Small intestine (tissue), 7 donors: ENCODE measurements around the gene NCOA7. TPM values are rescaled to one million over a fixed set of nuclear protein-coding genes. Genes with fewer than 3 reads are reported as not detected.
A peak's percentile ranks its signal among the peaks of the same experiment; 100 is the strongest.

Experiments used
- DNase-seq, 2 donors: peaks; one replicate each; pipeline versions ENCODE4 v3.0.0 to v3.0.0-alpha.2; 2013
- FAIRE-seq: peaks from 2 replicates; lab custom pipeline; 2012; peaks lifted over from hg19 to GRCh38; lab: Jason Lieb, UNC
- H3K27ac ChIP-seq, 3 donors: one replicate each; pipeline ENCODE4 v1.5.1; 2013; ENCODE audit warnings: low read length in 2 of 3, mild to moderate bottlenecking in 2 of 3, control low read depth in 1 of 3, inconsistent platforms in 1 of 3, low read depth in 1 of 3, moderate library complexity in 1 of 3
- H3K27me3 ChIP-seq, 3 donors: one replicate each; pipeline ENCODE4 v1.6.1; 2013; ENCODE audit warnings: low read length in 3 of 3, inconsistent platforms in 1 of 3; ENCODE audit not compliant: control insufficient read depth in 3 of 3, insufficient read depth in 3 of 3
- H3K36me3 ChIP-seq, 3 donors: one replicate each; pipeline ENCODE4 v1.6.1; 2013; ENCODE audit warnings: low read length in 3 of 3, inconsistent platforms in 1 of 3, low read depth in 1 of 3, mild to moderate bottlenecking in 1 of 3, moderate library complexity in 1 of 3; ENCODE audit not compliant: control insufficient read depth in 3 of 3, insufficient read depth in 2 of 3
- H3K4me1 ChIP-seq, 3 donors: one replicate each; pipeline ENCODE4 v1.6.1; 2013; ENCODE audit warnings: low read length in 2 of 3, inconsistent platforms in 1 of 3, low read depth in 1 of 3, mild to moderate bottlenecking in 1 of 3, moderate library complexity in 1 of 3; ENCODE audit not compliant: control insufficient read depth in 3 of 3, insufficient read depth in 2 of 3
- H3K4me3 ChIP-seq, 3 donors: one replicate each; pipeline ENCODE4 v1.5.1; 2013; ENCODE audit warnings: low read length in 3 of 3, control low read depth in 1 of 3, inconsistent platforms in 1 of 3, low read depth in 1 of 3, mild to moderate bottlenecking in 1 of 3, moderate library complexity in 1 of 3
- H3K9me3 ChIP-seq, 2 donors: one replicate each; pipeline ENCODE4 v1.6.1; 2013; ENCODE audit warnings: low read depth in 1 of 2, low read length in 1 of 2; ENCODE audit not compliant: control insufficient read depth in 2 of 2, insufficient read depth in 1 of 2
- WGBS, 3 donors: extraction: QIAGEN DNeasy Blood & Tissue Kit; methylation state at CpG; one replicate each; pipeline ENCODE4 v1.1.7; 2013; 5-methylcytosine and 5-hydroxymethylcytosine counted together
- polyA plus RNA-seq, 4 donors: library from polyadenylated mRNA; stranded (reverse) in 3 of 4; unstranded in 1 of 4; fragments of 200-250 nt in 3 of 4; fragments of 120-200 nt in 1 of 4; gene quantifications; one replicate each; pipeline versions ENCODE4 v1.2.1 to v1.2.3, GENCODE V29; 2013
- donor health status: healthy with polysubstance abuse.
- donor health status: control.
- donor health status: control.
- donor health status: Bipolar disorder and iron deficiency.
- donor health status: healthy.

NCOA7 gene
- polyA plus RNA-seq, 4 donors = 10.7 to 51.0 (median 26.8) TPM

- FAIRE-seq (no peak), DNase-seq (no peak)
- H3K4me3 ChIP-seq = no peak overlapping the region
- H3K27ac ChIP-seq = no peak overlapping the region
- H3K27me3 ChIP-seq = peaks cover 0 to 60% (median 3%) of the 10 kb centered on the region in 3 donors
- H3K4me1 ChIP-seq = peaks cover 0 to 25% (median 4%) of the 10 kb centered on the region in 3 donors
- no peaks in the 10 kb centered on the region for H3K9me3 ChIP-seq
- 25 to 48% (median 36%) methylated on average over 6 of the region's 6 CpGs for WGBS, 3 donors
- no peaks in the 10 kb centered on the region for H3K36me3 ChIP-seq
These were observed 39.3 kb upstream of the NCOA7 start for GRCh38 chr6:125751334-125751916.

- peaks cover 0 to 51% (median 3%) of the 10 kb centered on the region in 3 donors for H3K27me3 ChIP-seq
- no peak overlapping the region for H3K27ac ChIP-seq
- peaks cover 0 to 17% (median 4%) of the 10 kb centered on the region in 3 donors for H3K4me1 ChIP-seq
- WGBS, 3 donors = 75 to 82% (median 79%) methylated on average over 2 of the region's 2 CpGs
- DNase-seq (no peak), FAIRE-seq (no peak)
- H3K36me3 ChIP-seq = no peaks in the 10 kb centered on the region
- H3K9me3 ChIP-seq = no peaks in the 10 kb centered on the region
- no peak overlapping the region for H3K4me3 ChIP-seq
These were observed 38.0 kb upstream of the NCOA7 start for GRCh38 chr6:125752773-125753172.

- H3K36me3 ChIP-seq = no peaks in the 10 kb centered on the region
- no peaks in the 10 kb centered on the region for H3K9me3 ChIP-seq
- DNase-seq = peak; percentile 15 to 24
- 35 to 44% (median 35%) methylated on average over 5 of the region's 5 CpGs for WGBS, 3 donors
- H3K4me1 ChIP-seq = peaks cover 0 to 15% (median 4%) of the 10 kb centered on the region in 3 donors
- H3K27me3 ChIP-seq = peaks cover 0 to 45% (median 3%) of the 10 kb centered on the region in 3 donors
- no peak overlapping the region for H3K4me3 ChIP-seq
- no peak overlapping the region for H3K27ac ChIP-seq
- no peak for FAIRE-seq
These were observed 37.4 kb upstream of the NCOA7 start for GRCh38 chr6:125753218-125753936.

- H3K27me3 ChIP-seq = peaks cover 0 to 45% (median 3%) of the 10 kb centered on the region in 3 donors
- DNase-seq (no peak), FAIRE-seq (no peak)
- H3K36me3 ChIP-seq = no peaks in the 10 kb centered on the region
- H3K4me3 ChIP-seq = no peak overlapping the region
- no peaks in the 10 kb centered on the region for H3K9me3 ChIP-seq
- peaks cover 0 to 9% (median 4%) of the 10 kb centered on the region in 3 donors for H3K4me1 ChIP-seq
- H3K27ac ChIP-seq = no peak overlapping the region
These were observed 36.9 kb upstream of the NCOA7 start for GRCh38 chr6:125753937-125754259.

GRCh38 chr6:125754566-125754965 is 36.2 kb upstream of the NCOA7 start:
- no peak overlapping the region for H3K4me3 ChIP-seq
- DNase-seq (no peak), FAIRE-seq (no peak)
- 42 to 47% (median 44%) methylated on average over 2 of the region's 2 CpGs for WGBS, 3 donors
- H3K27ac ChIP-seq = no peak overlapping the region
- no peaks in the 10 kb centered on the region for H3K36me3 ChIP-seq
- H3K27me3 ChIP-seq = peaks cover 3 to 50% (median 4%) of the 10 kb centered on the region in 3 donors
- H3K4me1 ChIP-seq = peaks cover 0 to 8% (median 4%) of the 10 kb centered on the region in 3 donors
- no peaks in the 10 kb centered on the region for H3K9me3 ChIP-seq

- WGBS, 3 donors = 83 to 86% (median 83%) methylated on average over 41 to 42 of the region's 42 CpGs
- DNase-seq (no peak), FAIRE-seq (no peak)
- Histone ChIP-seq H3K4me3 (no peak overlapping the region), H3K4me1 (no peaks in the 10 kb centered on the region), H3K27ac (no peak overlapping the region), H3K36me3 (no peaks in the 10 kb centered on the region), H3K9me3 (no peaks in the 10 kb centered on the region), H3K27me3 (peaks cover 2 to 37% (median 4%) of the 10 kb centered on the region in 3 donors)
These were observed 31.4 kb upstream of the NCOA7 start for GRCh38 chr6:125759184-125759902.

- Histone ChIP-seq H3K4me3 (no peak overlapping the region), H3K36me3 (no peaks in the 10 kb centered on the region), H3K4me1 (no peaks in the 10 kb centered on the region), H3K27ac (no peak overlapping the region), H3K27me3 (peaks cover 2 to 35% (median 4%) of the 10 kb centered on the region in 3 donors), H3K9me3 (no peaks in the 10 kb centered on the region)
- no peak for DNase-seq
- no peak for FAIRE-seq
- 75 to 77% (median 76%) methylated on average over 5 of the region's 5 CpGs for WGBS, 3 donors
These were observed 30.8 kb upstream of the NCOA7 start for GRCh38 chr6:125759959-125760457.

- no peak for DNase-seq
- WGBS, 3 donors = 64 to 80% (median 73%) methylated on average over 2 of the region's 2 CpGs
- no peak overlapping the region for H3K27ac ChIP-seq
- no peaks in the 10 kb centered on the region for H3K4me1 ChIP-seq
- H3K27me3 ChIP-seq = peaks cover 2 to 17% (median 4%) of the 10 kb centered on the region in 3 donors
- H3K4me3 ChIP-seq = no peak overlapping the region
- FAIRE-seq = no peak
- H3K36me3 ChIP-seq = no peaks in the 10 kb centered on the region
- no peaks in the 10 kb centered on the region for H3K9me3 ChIP-seq
These were observed 26.6 kb upstream of the NCOA7 start for GRCh38 chr6:125764121-125764671.
